ENCODE measurements around the gene ALPK3.

The ALPK3 gene

DNA sequence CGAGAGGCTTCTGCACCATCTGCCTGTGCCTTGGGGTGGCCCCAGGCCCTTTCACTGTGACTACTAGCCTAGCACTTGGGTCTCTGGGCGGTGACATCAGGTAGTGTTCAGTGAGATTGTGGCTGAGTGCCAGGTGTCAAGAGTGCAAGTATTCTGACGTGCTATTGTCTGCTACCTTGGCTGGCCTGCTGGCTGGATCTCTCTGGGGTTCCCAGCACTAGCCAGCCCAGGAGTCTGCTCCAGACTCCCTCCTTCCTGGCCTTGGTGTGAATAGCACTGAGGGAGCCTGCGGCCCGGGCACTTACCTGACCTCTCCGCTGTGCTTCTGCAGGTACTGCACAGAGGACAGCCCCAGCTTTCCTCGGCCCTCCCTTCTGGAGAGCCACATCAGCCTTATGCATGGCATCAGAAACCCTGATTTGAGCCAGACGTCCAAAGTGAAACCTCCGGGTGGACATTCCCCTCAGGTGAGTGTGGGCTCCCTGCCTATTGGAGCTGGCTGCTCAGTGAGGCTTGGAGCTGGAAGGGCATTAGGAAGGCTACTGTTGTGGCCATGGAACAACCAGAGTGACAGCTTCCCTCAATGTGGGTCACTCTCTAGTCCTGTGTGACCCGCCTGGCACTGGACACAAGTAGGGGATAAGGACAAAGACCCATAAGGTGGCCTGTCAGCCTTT is 17.5 kb upstream of the ALPK3 start:
- no peak for DNase-seq

DNA sequence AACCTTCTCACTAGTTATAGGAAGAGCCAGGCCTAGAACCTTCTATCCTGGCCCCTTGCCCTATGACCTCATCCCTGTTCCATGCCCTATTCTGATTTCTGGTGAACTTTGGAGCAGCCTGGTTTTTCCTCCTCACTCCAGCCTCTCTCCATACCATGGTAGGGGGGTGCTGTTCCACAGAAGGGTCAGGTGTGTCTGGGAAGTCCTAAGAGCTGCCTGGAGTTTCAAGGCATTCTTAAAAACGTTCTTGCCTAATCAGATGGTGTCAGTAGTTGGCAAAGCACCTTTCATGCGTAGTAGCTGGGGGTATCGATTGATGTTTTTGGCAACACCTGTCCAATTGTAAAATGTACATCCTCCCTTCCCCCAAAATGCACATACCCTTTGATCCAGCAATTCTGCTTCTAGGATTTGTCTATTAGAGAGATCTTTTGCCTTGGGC is 16.8 kb upstream of the ALPK3 start:
- no peak for DNase-seq

DNA sequence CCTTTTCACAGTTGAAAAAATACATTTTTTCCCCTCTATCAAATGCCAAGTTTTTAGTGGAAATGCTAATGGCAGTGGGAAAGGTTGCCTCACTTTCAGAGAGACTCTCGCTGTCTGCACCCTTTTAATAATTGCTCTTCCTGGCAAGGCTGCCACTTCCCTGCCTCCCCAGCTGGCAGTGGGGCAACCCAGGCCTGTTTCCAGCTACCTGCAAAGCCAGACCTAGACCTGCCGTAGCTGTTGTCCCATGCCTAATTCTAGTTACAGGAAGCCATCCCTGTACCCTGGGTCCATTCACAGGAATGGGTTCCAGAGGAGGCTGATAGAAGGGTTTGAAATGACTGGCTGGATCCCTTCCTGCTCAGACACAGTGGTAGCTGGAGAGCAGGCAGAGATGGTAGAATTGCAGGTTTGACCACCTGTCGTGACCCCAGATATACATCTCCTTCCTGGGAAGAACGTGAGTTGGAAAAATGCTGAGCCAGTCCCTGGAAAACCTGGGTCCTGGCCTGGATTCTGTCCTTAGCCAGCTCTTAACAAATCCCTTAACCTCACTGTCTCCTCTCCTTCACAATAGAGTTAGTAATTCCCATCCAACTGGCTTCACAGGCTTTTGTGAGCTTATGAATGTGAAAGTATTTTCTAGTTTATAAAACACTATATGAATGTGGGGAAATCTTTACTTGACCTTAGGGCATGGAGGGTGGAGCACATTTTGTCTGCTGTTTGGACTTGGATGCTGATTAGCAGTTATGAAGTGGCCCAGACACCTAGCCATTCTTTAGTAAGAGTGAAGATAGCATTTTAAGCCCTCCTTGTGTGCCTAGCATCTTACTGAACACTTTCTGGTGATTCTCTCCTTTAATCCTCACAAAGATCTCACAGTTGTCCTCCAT is 12.9 kb upstream of the ALPK3 start:
- DNase-seq: no peak

DNA sequence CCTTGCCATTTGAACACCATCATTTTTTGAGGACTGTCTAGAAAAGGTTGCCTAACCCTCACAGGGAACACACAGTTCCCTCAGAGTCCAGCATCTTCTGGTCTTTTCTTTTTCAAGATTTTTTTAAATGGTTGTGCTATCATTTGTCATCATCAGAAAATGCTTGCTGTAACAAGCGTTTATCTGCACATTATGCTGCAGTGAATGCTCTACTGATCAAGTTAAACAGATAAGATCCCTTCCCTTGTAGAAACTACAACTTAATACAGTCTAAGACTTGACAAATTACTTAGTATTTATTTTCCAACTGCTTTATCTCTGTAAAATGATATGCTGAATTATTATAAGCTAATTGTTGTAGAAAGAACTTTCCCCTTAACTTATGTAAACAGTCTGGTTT is 11.9 kb upstream of the ALPK3 start:
- no peak for DNase-seq

DNA sequence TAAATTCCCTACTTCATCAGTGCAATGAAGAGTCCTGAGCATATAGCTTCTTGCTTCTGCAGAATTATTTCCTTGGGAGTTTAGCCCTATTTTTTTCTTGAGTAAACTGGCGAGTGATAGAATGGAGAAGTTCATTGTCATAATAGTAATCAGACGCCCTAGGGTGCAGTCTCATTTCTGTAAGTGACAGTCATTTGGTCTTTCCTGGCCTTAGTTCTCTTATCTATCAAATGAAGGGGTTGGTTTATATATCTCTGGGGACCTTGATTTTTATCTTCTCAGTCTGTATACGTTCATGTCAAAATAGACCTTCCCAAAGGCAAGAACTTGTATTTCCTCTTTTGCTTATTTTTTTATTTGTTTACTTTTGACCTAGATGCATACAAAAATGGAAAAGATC is 9.9 kb upstream of the ALPK3 start:
- DNase-seq: no peak

DNA sequence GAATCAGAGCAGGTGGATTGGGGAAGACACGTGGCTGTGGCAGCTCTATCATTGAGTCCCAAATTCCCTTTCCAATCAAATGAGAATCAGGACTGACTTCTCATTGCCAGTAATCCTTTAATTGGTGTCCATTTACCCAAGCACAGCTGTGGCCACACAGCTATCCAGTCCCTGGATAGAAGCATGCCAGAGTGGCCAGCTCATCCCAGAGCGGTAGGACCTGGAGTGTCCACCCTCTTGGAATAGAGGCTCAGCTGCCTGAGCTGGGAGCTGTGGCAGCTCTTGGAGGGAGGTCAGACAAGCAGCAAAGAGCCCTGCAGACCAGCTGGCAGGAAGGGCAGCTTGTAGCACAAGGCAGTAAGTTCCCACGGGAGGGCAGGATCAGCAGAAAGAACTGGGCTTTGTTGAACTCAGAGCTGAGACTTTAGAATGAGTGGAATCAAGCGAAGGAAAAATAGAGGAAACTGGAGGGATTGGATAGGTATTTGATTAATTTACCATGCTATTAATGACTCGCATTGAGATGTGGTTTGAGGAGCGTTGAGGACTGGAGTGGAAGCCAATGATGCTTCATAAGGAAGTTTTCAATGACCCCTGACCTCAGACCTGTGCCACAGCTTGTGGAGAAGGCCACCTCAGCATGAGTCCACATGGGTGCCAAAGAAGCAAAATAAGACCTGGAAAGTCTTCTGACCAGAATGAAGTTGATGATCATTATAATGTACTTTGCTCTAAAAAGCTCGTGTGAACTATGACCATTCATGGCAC is 6.9 kb upstream of the ALPK3 start:
- DNase-seq: no peak

DNA sequence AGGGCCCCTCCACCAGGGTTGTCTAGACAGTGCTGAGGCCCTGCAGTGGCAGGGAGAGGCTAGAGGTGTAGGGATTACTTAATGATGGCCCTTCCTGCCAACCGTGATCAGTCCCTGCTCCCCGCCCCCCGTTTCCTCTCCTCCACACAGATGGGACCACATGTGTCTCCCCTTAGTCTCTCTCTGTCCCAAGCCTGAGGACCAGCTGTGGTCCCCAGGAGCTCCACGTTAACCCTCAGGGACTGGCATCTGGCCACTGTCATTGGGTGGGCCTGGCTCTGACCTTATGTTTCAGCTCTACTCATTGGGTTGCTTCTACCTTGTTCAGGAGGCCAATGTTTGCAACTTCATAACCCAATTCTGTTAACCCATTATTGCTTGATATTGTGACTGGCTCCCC is 6.0 kb upstream of the ALPK3 start:
- DNase-seq: no peak

DNA sequence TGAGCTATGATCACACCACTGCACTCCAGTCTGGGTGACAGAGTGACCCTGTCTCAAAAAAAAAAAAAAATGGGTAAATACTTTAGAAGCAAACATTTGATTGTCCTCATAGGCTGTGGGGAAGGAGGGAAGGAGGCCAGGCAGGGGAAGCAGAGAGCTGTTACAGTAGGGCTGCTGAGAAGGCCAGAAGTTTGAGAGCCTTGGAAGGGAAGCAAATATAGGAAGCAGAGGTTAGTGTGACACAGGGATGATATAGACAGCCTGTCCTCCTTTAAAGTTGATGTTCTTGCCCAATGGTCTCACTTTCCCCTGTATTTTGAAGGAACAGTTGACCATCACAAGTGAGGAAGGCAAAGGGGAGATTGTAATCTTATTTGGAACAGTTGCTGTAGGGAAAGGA is 5.3 kb upstream of the ALPK3 start:
- no peak for DNase-seq

DNA sequence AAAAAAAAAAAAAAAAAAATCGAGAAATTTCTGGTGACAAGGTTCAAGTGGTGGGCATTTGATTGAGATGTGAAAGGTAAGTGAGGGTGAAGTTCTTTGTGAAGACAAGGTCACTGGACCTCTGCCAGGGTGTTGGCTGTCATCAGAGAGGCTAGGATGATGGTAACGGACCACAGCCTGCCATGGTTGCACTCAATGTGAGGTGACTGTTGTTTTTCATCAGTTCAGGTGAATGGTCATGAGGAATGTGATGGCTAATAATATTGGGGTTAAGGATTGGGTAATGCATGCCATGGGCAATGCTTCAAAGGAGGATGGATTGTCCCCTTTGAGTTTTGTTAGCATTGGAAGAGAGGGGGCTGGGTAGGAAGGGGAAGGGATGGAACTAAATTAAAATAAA is 4.3 kb upstream of the ALPK3 start:
- DNase-seq: no peak

DNA sequence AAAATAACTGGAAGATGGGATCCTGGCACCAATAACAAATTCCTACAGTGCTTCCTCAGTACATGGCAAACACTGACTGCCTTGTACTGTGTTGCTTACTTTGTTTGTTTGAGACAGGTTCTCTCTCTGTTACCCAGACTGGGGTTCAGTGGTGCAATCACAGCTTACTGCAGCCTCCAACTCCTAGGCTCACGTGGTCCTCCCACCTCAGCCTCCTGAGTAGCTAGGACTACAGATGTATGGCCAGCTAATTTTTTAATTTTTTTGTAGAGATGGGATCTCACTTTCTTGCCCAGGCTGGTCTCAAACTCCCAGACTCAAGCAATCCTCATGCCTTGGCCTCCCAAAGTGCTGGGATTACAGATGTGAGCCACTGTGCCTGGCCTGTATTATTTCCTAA is 3.7 kb upstream of the ALPK3 start:
- DNase-seq: no peak

DNA sequence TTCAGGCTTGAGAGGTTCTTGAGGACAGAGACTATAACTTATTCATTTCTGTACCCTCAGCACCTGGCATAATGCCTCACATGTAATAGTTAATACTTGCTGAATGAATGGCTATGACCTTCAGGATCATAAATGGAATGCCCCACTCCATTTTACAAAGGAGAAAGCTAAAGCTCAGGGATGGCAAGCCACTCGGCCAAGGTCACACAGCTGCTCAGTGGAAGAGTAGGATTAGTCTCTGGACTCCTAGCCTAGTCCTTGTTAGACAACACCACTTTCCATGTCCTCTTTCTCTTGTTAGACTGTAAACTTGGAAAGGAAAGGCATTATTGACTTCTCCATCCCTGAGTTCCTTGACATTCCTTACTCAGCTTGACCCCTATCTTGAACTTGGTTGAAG is 3.2 kb upstream of the ALPK3 start:
- no peak for DNase-seq

DNA sequence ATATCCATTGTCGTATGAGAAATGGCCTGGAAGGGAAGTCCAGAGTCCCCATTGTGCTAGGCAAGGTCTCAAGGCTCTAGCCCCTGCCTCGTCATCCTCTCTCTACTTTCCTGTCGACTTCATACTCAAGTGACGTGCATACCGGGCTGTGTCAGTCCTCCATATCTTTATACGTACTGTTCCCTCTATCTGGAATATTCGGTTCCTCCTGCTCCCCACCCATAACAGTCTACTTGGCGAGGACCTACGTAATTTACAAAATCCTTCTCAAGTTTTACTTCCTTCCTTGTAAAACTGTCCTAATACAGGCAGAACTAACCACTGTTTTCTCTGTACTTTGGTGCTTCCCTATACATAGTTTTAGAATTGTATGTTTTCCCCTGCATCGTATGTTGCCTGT is 2.2 kb upstream of the ALPK3 start:
- DNase-seq: no peak

DNA sequence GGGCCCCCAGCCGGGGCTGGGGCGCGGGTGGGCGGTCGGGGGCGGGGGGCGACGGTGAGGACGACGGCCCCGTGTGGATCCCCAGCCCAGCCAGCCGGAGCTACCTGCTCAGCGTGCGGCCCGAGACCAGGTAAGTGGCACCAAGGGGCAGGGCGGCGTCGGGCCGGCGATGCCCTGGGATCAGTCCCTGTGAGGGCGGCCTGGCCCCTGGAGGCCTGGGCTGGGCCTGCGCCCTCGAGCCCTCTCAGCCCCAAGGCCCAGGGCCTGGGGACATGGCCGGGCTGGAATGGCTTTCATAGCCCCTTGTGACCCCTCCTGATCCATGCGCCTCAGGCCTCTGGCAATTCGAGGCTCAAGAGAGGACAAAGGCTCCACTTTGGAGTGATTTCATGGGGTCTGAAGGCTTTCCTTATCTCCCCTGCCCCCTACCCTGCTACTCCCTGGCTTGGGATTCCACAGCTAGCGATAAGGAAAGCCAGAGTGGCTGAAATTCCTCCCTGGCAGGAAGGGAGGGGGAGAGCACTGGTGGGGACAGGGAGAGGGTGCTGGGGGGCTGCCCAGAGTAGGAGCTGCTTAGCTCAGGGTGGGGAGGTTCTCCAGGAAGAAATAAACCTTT is 418 bp downstream of the ALPK3 start:
- DNase-seq: no peak

DNA sequence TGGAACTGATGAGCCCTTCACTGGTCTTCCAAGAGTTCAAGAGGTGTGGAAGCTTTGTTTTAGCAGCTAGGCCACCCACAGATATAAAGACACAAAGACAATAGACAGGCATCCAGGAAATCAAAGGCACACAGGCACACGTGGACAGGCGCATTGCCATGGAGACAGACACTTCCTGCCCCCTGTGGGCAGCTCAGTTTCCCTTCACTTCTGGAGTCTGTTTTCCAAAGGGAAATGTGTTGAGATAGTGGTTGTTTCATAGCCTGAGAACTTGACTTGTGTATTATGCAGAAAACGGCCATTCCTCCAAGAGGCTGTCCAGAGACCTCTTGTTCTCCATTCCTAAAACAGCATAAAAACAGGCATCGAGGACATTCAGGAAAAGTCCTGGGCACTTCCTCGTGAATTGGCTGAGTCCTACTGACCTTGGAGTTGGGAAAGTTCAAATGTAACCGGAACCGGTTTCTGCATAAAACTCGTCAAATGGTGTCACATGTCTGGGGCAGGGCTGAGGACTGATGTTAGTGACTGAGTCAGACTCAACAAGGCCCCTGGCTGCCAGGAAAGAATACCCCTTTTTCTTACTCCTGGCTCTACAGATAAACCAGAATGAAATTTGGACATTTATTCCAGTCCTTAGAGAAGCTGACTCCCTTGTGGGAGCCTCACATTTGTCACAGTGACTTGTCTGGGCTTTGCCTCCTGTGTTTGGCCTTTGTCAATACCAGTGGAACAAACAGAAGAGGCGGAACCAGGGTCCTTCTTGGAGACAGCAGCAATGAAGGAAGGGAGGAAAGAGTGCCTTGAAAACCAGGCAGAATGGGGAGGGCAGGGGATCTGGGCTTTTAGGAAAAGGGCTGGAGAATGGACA is 1.3 kb downstream of the ALPK3 start:
- DNase-seq: no peak

DNA sequence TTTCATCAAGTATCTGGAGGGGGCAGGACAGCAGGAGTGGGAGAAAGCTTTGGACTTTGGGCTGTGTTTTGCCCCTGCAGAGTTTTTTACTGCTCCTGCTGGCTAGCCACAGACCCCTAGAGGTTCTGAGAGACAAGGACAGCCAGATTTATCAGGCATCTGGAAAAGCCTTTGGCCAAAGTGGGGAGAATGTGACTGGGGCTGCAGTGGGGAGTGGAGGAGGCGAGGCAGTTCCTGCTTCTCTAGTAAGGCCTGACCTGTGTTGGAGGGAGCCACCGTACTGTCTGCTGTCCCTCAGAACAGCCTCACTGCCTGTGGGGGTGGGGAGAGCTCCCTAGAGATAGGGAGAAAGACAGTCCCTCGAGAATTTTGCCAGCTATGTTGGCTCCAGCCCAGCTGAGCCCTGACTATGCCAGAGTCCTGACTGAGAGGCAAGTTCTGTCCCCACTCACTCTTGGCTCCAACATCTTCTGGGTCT is 2.2 kb downstream of the ALPK3 start:
- DNase-seq: no peak

DNA sequence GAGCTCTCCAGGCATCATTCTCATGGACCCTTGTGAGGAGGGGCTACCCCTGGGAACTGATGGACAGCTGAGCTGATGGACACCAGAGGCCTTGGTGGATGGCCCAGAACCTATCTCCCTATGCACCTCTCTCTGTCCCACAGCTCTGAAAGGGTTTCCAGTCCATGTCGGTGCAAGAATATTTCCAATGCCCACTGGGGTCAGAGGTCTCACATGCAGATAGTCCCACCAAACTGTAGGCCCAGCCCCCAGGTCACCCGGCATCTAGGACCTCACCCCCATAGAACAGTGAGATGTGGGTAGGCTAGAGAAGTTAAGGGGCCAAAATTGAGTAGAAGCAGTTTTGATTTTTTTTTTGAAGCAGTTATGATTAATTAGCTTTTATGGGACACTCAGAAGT is 2.6 kb downstream of the ALPK3 start:
- no peak for DNase-seq

DNA sequence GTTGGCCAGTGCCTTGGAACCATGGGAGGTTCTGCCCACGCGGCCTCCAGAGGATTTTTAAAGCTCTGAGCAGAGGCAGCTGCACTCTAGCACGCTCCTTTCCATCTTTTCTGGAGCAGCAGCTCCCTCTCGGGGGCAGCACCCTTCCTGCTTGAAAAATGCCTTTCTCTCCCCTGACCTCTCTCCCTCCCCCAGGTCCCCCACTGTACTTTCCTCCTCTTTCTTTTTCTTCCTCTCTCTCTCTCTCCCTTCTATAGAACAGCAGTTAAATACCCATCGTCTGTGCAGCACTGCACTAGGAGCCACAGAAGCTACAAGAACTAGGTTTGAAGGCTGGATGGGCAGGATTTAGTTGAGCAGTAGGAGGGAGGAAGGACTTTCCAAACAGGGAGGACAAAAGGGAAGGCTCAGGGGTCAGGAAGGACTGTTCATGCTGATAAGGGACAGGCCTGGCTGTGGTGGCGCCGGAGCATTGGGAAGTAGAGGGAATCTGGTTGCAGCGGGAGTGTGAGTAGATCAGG is 4.4 kb downstream of the ALPK3 start:
- DNase-seq: no peak

DNA sequence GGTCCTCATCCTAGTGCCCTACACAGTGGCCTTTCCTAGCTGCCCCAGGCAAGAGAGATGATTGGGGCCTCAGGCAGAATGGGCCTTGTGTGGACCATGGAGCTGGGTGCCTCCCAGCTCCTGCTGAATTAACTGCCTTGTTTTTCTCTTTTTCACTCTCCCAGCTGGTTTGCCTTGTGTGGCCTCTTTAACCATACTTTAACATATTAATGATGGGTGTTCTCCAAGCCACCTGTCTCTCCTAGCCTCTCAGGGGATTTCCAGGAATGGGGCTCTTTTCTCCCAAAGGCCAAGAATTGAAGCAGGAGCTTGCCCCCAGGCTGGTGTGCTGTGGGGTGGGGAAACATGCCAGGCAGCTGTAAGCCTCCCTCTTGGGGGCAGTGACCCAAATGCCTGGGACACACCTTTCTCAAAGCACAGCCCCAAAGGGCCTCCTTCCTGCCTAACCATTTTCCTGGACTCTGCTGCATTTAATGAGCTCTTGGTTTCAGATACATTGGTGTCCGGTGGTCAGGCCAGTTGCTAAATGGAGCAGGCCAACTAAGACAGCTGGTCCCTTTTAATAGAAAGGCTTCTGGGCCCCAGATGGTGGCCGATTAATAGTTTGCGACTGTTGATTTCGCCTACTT is 5.6 kb downstream of the ALPK3 start:
- DNase-seq: no peak

DNA sequence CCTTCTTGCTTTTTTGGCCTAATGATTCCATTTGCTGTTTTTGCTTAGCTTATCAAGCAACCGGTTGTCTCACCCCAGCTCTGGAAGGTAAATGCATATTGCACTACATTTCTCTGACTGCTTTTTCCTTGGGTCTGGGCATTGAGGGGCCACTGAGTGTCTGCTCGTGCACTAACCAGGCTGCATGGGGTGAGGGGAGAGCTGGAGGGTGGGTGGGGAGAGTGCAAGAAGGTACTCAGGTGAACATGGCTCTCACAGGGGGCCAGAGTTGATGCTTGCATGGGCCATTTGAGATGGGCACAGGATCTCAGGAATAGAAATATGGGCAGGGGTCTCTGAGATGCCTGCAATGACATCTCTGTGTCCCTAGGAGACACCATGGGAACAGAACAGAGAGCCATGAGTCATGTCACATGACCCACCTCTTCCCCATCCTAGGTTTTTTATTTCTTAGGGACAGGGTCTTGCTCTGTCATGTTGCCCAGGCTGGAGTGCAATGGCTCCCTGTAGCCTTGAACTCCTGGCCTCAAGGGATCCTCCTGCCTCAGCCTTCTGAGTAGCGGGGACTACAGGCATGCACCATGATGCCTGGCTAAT is 6.2 kb downstream of the ALPK3 start:
- no peak for DNase-seq

DNA sequence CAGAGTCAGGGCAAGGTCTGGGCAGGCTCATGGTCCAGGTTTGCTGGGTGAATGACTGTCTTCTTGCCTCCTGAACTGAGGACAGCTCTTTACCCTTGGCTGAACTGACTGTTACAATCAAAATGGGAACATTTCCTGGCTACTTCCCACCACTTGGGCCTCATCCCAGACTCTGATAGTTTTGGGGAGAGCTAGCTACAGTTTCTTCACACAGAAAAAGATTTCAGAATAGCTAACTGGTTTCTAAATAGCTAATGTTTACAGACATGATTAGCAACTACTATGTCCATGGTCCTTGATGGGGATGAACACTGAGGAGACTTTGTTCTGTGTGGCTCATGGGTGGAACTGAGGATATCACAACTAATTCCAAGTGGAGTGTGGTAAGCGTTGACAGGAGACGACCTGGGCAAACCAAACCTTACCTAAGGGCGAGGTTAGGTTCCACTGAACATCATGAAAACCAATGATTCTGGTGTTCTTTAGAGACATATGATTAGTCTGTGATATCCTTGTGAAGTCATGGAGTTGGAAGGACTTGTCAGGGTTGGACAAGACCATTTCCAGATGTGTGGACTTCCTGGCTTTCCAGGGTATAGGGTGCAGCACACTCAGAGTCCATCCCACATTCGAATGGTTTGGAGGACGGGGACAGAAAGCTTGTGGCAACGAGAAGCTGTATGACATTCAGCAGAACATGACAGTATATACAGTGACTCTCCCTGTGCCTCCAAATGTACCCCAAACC is 7.3 kb downstream of the ALPK3 start:
- no peak for DNase-seq

Measured in NCI-H1694 (cell line).